ENCODE data around the gene KCNRG. TPM values are rescaled to one million over a fixed set of nuclear protein-coding genes. Genes with fewer than 3 reads are reported as not detected.

The KCNRG gene
- polyA plus RNA-seq, 1 donor (not counting 4 experiments of a cell fraction or from before 2014, with no cell fraction given) = 0.90 TPM

DNA sequence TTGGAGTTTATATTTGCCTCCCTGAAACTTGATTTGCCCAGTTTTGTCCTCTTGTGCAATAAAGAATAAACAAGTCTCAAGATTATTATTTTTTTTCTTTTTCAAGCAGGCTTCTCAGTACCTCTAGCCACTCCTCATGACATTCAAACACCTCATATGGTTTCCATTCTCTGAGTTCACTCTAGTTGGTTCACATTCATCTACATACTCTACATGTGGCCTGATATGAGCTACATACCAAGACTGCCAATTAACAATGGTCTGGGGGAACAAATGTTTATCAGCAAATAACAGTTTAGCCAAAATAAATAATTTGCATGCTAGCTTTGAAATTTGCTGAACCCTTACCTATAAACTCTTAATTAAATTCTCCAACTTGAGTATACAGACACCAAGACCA is 22.5 kb downstream of the KCNRG start:
- Histone ChIP-seq H3K9me3 (ENCODE audit: control insufficient read depth, low read depth, low read length) (no peaks in the 10 kb centered on the region), H2AFZ (ENCODE audit: control insufficient read depth, low read length) (no peak overlapping the region), H4K20me1 (ENCODE audit: control insufficient read depth, extremely low read depth, insufficient read depth, low read length) (no peaks in the 10 kb centered on the region), H3K9ac (ENCODE audit: control insufficient read depth, extremely low read depth, insufficient read depth, low read length) (no peak overlapping the region), H3K4me2 (ENCODE audit: control insufficient read depth, extremely low read depth, insufficient read depth, low read depth, low read length) (no peak overlapping the region), H3K4me1 (ENCODE audit: control insufficient read depth, extremely low read depth, insufficient read depth, low read length) (no peaks in the 10 kb centered on the region), H3K4me3 (ENCODE audit: control insufficient read depth in 2 of 3, extremely low read depth in 1 of 3, insufficient read depth in 2 of 3, low read depth in 1 of 3, low read length in 3 of 3) (no peak overlapping the region), H3K9me1 (ENCODE audit: control insufficient read depth, extremely low read depth, insufficient read depth, low read length) (no peaks in the 10 kb centered on the region), H3K27ac (ENCODE audit: control insufficient read depth, insufficient read depth, low read length) (no peak overlapping the region), H3K79me2 (ENCODE audit: control insufficient read depth, insufficient read depth, low read length) (no peaks in the 10 kb centered on the region), H3K27me3 (ENCODE audit: control insufficient read depth, extremely low read depth, insufficient read depth, low read length) (no peaks in the 10 kb centered on the region), H3K36me3 (ENCODE audit: control insufficient read depth in 2 of 2, extremely low read depth in 1 of 2, insufficient read depth in 2 of 2, low read length in 2 of 2) (no peaks in the 10 kb centered on the region)
- dilution Hi-C loops (cut with MboI; ENCODE audit: extremely low pct_ligation_motif_present, low sequenced_read_pairs) = no loop called here
- no peak for TF ChIP-seq EZH2 (IDR thresholded peaks at IDR 0.05; ENCODE audit: low read length)
- TF ChIP-seq, protein P1, sequence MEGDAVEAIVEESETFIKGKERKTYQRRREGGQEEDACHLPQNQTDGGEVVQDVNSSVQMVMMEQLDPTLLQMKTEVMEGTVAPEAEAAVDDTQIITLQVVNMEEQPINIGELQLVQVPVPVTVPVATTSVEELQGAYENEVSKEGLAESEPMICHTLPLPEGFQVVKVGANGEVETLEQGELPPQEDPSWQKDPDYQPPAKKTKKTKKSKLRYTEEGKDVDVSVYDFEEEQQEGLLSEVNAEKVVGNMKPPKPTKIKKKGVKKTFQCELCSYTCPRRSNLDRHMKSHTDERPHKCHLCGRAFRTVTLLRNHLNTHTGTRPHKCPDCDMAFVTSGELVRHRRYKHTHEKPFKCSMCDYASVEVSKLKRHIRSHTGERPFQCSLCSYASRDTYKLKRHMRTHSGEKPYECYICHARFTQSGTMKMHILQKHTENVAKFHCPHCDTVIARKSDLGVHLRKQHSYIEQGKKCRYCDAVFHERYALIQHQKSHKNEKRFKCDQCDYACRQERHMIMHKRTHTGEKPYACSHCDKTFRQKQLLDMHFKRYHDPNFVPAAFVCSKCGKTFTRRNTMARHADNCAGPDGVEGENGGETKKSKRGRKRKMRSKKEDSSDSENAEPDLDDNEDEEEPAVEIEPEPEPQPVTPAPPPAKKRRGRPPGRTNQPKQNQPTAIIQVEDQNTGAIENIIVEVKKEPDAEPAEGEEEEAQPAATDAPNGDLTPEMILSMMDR (optimal IDR thresholded peaks at IDR 0.05 in 1 of 3, IDR thresholded peaks at IDR 0.05 in 1 of 3, conservative IDR thresholded peaks at IDR 0.05 in 1 of 3; ENCODE audit: extremely low read depth in 1 of 3, insufficient read depth in 2 of 3, low read length in 3 of 3) = no peak
- no peak for FAIRE-seq
- no peak for DNase-seq (ENCODE audit: low read depth, low spot score)

- H3K4me2 ChIP-seq (ENCODE audit: control insufficient read depth, extremely low read depth, insufficient read depth, low read depth, low read length) = no peak overlapping the region
- H3K27ac ChIP-seq (ENCODE audit: control insufficient read depth, insufficient read depth, low read length) = no peak overlapping the region
- no peak for TF ChIP-seq EZH2 (IDR thresholded peaks at IDR 0.05; ENCODE audit: low read length)
- TF ChIP-seq, protein P1 (optimal IDR thresholded peaks at IDR 0.05 in 1 of 3, IDR thresholded peaks at IDR 0.05 in 1 of 3, conservative IDR thresholded peaks at IDR 0.05 in 1 of 3; ENCODE audit: extremely low read depth in 1 of 3, insufficient read depth in 2 of 3, low read length in 3 of 3) = no peak
- FAIRE-seq = no peak
- H2AFZ ChIP-seq (ENCODE audit: control insufficient read depth, low read length) = no peak overlapping the region
- no peak for DNase-seq (ENCODE audit: low read depth, low spot score)
- no peaks in the 10 kb centered on the region for H3K9me3 ChIP-seq (ENCODE audit: control insufficient read depth, low read depth, low read length)
- no peaks in the 10 kb centered on the region for H3K27me3 ChIP-seq (ENCODE audit: control insufficient read depth, extremely low read depth, insufficient read depth, low read length)
- H3K36me3 ChIP-seq (ENCODE audit: control insufficient read depth in 2 of 2, extremely low read depth in 1 of 2, insufficient read depth in 2 of 2, low read length in 2 of 2) = no peaks in the 10 kb centered on the region
- dilution Hi-C loops (cut with MboI; ENCODE audit: extremely low pct_ligation_motif_present, low sequenced_read_pairs) = no loop called here
- no peak overlapping the region for H3K9ac ChIP-seq (ENCODE audit: control insufficient read depth, extremely low read depth, insufficient read depth, low read length)
- H3K4me3 ChIP-seq (ENCODE audit: control insufficient read depth in 2 of 3, extremely low read depth in 1 of 3, insufficient read depth in 2 of 3, low read depth in 1 of 3, low read length in 3 of 3) = no peak overlapping the region
- H4K20me1 ChIP-seq (ENCODE audit: control insufficient read depth, extremely low read depth, insufficient read depth, low read length) = no peaks in the 10 kb centered on the region
- H3K79me2 ChIP-seq (ENCODE audit: control insufficient read depth, insufficient read depth, low read length) = no peaks in the 10 kb centered on the region
- no peaks in the 10 kb centered on the region for H3K9me1 ChIP-seq (ENCODE audit: control insufficient read depth, extremely low read depth, insufficient read depth, low read length)
- H3K4me1 ChIP-seq (ENCODE audit: control insufficient read depth, extremely low read depth, insufficient read depth, low read length) = no peaks in the 10 kb centered on the region
These were observed 23.0 kb downstream of the KCNRG start for GRCh38 chr13:50038266-50038665.
